A172 (cell line): ENCODE results near the gene PRR5L. TPM values are rescaled to one million over a fixed set of nuclear protein-coding genes. Genes with fewer than 3 reads are reported as not detected.

Experiments used
- DNase-seq: peaks from one replicate; pipeline ENCODE4 v3.0.0-alpha.2; 2015; ENCODE audit warnings: low spot score
- total RNA-seq: library from RNA; depleted of rRNA; stranded (reverse); fragments of >200 nt; shearing (Covaris generic); gene quantifications from 2 replicates; pipeline ENCODE4 v1.2.3, GENCODE V29; 2014

Gene PRR5L
- total RNA-seq, 1 experiment from 2014 or later: 2.5 TPM

DNA sequence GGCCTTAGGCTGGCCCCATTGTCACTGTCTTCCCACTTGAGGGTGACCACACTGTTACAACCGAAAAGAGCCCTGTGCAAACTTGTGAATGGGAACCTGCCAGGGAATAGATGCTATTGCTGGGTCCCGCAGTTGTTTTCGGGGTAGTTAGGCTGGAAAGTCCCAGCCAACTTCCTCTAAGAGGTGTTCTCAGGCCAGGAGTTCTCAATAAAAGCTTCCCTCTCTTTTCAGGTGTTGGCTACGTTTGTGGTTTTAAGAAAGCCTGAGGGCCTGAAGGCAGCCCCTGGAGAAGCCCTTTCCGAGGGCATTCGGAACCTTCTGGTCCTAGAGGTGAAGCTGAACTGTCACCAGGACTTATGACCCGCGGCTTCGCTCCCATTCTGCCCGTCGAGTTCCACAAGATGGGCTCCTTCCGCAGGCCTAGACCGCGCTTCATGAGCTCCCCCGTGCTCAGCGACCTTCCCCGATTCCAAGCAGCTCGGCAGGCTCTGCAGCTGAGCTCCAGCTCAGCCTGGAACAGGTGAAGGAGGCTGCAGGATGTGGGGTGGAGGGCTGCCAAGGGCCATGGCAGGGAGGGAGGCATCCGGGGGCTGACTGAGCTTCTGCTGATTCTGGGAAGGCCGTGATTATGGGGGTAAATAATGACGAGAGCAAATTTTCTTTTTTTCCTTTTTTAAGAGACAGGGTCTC, 104.8 kb downstream of the PRR5L start:
- no peak for DNase-seq

DNA sequence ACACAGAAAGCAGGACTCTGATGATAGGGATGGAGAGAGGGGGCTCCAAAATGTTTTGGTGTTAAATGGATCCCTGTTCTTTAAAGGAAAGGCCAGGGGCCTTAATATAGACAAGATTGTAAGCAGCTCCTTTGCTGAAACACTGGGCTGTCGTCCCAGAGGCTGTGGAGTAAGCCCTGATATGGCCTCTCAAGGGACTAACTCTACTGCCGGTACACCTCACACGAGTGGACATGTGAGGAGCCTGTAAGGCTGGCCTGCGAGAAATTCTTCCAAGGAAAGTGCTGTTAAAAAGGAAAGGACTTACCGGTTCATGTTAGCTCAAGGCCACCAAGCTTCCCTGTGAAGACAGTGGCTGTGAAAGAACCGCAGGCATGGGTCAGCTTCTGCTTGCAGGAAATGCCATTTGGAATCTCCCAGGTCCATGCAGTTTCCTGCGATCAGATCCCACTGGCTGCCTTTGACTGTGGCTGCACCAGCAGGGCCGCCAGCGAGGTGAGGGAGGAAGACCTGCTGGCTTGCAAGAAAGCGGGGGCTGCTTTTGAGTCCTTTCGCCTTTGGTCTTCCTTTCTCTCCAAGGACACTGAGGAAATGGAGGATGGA, 106.6 kb downstream of the PRR5L start:
- no peak for DNase-seq

DNA sequence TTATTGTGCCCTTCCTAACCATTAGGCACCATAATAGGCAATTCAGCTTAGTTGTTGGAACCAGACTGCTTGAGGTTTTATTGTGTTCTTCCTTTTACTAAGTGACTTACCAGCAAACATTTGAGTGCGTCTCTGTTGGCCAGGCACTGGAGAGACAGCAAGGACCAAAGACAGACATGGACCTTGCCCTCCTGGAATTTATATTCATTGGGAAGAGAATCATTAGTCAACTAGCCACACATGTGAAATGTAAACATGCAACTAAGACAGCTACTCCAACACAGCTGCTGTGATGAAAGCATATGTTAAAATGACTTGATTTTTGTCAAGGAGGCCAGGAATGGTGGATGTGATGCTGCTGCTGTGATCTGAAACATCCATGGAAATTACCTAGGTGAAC, 107.6 kb downstream of the PRR5L start:
- no peak for DNase-seq

DNA sequence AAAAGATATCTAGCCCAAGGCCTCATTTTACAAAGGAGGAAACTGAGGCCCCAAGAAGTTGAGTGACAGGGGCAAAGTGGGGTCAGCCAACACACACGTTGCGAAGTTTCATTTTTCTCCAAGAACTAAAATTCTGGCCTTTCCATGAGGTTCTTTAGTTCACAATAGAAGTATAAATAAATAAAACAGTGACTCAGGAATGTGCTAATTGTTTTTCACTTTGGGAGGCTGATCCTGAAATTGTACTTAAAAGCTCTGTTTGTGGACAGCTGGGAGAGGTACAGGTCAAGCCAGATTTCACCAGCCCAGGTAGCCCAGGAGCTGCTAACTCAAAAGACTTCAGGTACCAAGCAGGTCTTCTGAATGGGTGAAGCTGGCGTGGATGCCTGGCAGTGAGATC, 108.7 kb downstream of the PRR5L start:
- no peak for DNase-seq

DNA sequence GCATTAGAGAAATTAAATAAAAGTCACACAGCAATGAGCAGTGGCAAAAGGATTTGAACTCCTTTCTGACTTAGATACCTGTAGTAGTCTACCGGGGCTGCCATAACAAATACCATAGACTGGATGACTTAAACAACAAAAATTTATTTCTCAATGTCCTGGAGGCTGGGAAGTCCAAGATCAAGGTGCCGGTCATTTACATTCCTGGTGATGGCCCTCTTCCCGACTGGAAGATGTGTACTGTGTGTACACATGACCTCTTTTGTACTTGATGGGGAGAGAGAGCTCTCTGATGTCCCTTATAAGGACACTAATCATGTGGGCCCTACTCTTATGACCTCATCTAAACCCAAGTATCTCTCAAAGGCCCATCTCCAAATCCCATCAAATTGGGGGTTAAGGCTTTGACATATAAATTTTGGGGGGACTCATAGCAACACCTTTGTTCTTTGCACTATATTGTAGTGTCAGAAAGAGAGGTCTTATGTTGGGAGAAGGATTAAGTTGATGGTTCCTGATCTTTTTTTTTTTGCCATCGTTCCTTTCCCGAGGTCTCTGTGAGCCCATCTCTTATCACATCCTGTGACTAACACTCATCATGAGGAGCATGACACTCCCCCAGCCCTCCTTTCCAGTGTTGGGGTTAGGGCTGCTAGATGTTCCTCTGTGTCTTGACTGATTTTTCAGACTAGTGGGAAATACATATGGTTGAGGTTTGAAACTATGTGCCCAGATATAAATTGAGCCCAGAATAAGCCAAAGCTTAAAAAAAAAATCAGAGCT, 109.7 kb downstream of the PRR5L start:
- no peak for DNase-seq

DNA sequence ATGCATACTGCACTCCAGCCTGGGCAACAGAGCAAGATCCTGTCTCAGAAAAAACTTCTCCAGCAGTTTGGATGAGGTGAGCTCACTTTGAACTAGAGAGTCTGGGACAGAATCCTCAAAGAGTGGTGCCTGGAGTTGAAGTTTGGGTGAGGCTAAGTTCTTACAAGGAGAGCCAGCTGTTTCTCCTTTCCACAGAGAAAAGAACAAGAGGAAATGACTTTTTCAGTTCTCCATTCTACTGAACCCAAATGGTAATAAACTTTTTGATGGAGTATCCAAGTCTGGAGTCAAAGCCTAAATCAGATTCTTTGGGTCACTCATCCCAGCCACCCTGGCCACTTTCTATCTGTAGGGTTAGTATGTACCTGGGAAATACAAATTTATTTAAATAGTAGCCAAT, 111.3 kb downstream of the PRR5L start:
- DNase-seq: no peak

DNA sequence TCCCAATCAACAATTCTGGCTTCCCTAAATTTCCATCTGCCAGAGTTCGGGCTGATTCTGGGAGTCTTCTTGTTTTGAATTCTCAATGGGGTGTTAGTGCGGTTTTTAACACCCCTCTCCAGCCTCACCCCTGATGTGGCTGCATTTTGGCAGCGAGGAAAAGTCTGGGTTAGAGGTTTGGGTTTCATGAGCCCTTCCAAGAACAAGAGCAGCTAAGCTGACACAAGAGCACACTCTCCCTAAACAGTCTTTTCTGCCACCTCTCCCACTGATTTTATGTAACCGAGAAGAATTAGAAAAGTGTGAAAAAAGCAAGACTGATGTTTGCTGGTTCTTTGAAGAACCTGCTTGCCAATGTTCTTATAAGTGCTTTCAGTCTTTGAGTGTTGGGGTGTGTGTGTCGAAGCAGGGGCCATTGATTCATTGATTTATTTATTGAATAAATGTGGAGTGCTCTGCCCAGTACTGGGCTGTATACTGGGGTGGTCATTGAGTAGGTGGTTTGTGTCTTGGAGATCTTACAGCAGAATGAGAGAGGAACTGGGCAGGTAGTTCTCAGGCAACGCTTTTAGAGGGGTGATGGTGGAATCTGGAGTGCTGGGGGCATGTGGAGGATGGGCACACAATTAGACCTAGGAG, 112.5 kb downstream of the PRR5L start:
- no peak for DNase-seq

DNA sequence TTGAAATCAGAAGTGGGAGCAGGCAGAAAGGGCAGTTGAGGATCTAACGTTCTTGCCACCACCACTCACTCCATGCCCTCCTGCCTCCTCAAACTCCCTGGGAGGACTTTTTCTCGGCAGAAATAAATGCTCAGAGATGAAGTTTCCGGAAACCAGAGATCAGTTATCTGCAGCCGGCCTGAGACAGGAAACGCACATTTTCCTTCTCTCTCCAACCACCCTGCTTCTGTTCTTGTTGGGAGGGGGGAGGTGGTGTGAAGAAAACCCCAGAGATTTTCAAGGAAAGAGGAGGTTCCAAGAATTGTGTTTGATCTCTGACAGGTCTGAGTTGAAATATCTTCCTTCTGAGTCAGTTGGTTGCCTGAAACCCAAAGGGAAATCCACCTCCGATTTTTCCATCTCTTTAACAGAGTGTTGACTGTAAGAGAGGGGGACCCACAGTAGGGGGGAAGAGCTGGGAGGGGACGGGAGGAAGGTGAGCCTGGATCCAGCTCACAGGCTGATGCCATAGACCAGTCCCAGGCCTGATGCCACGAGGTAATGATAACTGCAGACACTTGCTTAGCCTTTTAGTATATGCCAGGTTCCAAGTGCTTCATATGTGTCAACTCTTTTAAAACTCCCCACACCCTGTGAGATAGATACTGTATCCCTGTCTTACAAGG, 113.2 kb downstream of the PRR5L start:
- DNase-seq: peak; percentile 23

DNA sequence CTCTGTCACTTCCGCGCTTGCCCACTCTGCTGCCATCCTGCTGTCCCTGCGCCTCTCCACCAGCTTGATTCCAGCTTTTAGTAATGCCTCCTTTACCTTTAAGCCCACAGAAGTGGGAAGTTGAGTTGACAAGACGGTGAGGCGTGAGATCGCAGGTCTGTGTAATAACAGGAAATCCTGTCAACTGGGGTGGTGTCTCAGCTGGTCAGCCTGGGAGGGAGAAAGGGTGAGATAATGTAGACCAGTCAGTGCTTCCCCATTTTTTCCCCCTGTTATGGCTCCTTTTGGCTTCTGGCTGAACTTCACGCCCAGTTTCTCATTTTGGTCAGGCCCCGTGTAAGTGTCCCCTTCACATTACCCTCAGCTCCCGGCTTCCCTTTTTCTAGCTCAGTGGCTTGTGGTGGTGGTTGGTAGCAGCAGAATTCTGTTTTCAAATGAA, 115.1 kb downstream of the PRR5L start:
- no peak for DNase-seq

DNA sequence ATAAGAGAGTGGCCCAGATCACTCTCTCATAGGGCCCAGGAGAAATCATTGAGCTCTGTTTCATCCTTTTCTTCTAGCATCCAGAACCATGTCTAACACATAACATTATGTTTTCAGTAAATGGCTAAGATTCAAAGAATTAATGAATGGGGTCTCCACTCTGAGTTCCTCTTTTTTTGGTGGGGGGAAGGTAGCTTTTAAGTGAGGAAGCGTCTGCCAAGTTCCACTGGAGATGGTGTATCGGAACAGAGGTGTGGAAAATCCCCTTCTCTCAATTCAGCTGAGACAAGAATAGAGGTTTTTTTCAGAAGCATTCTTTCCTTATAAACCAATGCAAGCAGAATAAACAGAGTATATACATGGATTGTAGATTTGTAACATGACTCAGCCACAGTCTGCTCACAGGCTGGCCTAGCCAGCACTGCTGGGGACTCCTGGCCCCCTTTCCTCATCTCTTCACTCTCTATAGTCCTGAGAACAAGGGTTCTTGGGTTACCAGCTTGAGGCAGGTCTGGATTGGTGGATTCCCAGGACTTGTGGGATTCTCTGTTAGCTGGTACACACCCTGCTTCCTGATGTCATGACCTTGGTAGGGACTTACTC, 116.8 kb downstream of the PRR5L start:
- no peak for DNase-seq

DNA sequence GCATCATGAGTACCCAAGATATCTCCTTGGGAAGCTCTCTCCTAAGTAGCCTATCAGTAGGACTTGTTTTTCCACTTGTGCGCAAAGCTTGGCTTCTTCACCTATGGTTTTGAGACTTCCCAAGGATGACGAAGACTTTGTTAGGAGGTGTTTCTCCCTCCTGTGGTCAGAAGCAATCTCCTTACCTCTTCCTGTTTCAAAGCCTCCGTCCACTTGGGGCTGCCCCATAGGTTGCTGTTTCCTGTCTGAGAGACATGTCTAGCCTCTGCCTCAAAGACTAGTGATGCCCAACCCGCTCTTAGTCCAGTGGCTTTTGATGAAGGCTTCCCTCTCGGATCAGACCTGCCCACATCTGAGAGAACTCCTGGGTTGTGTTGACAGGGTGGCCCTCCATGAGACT, 121.1 kb downstream of the PRR5L start:
- DNase-seq: no peak

DNA sequence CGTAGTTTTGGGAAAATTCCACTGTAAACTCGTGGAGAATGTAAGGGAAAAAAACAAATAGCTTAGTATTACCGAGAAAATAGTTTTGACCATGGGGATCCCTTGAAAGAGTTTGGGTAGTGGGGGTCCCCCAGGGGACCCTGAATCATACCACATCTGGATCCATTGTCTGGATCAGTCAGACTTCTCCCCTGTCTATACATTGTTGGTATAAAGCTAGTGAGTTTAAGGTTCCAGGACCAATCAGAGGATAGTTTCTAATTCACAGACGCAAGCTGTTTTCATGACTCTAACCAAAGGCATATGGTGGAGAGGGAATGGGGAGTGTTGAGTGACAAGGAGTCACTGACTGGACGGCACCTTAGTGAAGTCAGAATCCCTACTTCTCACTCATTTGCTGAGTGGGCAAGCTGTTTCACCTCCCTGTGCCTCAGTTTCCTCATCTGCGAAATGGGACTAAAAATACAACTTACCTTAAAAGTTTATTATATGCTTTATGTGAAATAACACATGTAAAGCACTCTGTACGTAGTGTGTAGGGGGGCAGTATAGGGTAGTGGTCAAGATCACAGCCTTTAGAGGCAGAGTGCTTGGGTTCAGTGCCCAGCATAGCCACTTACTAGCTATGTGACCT, 123.8 kb downstream of the PRR5L start:
- no peak for DNase-seq

DNA sequence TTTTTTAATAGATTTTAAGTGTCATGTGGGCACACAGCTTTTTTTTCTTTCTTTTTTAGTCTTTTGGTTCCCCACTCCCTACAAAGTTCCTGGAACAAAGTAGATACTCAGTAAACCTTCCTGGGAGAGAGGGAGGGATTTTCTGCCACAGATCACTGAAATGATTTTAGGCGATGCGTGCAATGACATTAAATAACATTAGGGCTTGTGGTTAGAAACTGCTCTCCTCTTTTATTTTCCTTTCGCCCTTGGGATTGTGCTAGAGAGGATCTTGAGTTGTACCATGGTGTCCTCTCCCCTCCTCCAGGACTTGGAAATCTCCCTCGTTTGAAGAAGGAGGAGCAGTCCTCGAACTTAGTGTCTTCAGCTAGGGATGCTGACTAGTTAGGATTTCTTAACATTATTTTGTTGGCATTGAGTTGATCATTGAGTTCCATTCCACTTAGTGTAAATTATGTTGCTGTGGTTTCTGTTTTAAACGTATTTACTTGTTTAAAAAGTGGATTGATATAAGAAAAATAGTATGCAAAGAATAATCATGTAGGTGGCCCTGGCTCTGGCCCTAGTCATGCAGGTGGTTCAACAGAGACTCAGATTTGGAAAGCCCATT, 125.6 kb downstream of the PRR5L start:
- no peak for DNase-seq

DNA sequence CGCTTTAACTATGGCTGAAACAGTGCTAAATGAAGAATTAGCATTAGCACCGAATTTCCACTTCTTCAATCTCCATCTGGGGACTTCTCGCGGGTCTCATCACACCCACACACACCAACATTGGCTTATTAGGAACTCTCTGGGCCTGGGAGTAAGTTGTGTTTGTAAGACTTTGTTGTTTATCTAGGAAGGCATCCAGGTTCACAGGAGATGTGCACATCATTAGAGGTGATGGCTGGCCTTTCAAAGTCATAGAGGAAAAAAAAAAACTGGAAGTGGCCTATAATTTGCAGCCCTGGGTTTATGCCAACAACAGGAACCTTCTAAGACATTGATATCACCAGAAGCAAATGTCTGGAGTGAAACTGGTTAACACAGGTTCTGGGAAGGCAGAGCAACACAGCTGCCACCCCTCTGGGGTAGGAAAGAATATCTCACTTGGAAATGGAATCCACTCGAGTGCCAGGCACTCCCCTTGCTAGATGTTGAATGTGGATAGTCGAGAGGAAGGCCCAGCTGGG, 129.5 kb downstream of the PRR5L start:
- no peak for DNase-seq

DNA sequence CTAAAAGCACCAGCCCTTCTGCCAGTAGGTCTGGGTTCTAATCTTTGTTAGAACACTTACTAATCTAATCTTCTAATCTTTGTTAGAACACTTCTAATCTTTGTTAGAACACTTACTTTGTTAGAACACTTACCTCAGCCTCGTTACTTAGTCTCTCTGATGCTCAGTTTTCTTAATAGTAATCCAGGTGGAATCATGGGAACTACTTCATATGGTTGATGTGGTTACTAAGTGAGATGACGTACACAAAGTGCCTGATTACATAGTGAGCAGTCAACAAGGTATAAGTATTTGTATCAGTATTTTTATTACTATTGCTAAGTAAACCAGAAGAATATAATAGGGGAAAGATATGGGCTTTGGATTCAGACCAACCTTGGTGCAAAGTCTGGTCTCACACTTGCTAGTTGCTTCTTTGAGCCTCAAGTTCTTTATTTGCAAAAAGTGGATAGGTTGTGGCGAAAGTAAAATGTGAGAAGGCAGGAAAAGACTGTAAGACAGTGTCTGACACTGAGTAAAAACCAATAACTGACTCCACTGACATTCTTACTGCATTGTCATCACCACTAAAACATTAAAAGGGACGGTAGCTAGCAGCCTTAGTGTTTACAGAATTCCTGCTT, 130.2 kb downstream of the PRR5L start:
- DNase-seq: no peak

DNA sequence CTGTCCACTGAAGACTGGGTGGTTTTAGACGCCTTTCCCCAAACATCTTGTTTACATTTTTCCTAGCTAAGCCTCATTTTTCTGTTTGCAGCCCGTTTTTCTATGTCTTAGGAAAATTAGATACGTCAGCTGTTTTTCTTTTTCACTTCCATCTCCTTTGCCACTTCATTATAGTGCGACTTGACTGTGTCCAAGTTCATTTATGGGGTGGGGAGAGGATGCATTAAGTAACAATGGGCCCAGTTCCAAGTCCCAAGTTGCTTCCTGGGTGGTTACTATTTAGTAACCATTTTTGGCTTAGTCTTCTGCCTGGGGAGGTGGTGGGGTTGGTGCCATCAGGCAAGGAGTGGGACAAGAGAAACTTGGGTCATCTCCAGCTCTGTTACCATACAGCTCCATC, 131.0 kb downstream of the PRR5L start:
- DNase-seq: no peak

DNA sequence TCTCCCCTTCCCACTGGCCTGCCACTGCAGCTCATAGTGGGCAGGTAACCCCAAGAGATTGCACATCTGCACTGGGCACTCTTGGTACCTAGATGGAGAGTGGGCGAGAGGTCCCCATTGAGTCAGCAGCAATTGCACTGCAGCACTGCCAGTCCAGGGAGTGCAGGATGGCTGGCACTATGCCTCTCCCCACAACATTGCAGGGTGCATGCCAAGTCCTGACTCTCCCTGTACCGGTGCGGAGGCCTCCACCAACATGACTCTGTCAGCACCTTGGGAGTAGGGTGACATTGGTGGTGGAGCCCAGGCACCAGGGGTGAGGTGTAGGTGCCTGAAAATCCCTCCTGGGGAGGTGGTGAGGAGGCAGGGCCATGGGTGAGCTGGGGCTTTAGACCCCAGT, 131.8 kb downstream of the PRR5L start:
- peak; percentile 35 for DNase-seq

DNA sequence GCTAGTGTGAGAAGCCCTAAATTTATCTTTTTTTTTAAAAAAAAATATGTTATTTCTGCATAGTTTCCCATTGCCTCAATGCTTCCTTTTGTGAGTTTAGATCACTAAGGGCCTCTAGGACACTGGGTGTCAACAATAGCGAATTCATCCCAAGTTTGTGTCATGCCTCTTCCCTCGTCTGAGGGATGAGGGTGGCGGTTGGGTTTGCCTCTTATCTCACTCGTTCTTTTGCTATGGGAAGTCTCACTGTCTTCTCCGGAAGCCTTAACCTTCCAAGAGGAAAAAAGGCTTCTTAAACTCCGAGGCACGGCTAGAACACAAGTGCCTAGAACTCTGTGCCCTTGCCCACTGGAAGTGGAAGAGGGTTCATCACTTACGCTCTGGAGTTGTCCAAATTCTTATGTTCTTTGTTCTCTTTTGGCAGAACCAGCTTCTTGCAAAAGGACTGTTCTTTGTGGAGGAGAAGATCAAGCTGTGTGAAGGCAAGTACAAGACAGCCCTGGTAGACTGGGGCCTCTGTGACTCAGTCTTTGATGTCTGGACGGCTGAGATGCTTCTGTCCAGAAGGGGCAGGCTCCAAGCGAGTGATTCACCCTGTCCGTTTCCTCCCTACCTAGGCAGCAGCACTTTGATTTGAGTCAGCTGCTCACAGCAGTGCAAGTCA, 135.5 kb downstream of the PRR5L start:
- DNase-seq: peak; percentile 98

DNA sequence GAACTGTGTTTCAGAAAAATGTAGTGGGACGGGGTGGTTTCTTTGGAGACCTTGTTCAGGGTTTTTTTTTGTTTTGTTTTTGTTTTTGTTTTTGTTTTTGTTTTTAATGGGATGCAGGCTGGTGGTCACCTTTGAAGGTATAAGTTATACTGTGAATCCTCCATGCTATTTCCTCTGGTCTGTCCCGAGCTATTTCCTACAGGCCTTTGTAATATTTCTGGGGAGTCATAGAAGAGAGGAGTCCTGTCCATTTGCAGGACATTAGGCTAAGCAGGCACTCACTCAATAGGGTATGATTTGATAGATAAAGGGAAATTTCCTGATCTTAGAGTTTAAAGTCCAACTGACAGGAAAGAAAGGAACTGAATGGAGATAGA, 136.0 kb downstream of the PRR5L start:
- DNase-seq: no peak
